AG09319 (cell line): ENCODE measurements around the gene MMP11.

Source experiments
- DNase-seq: peaks from one replicate; pipeline ENCODE4 v3.0.0-alpha.2; 2010; ENCODE audit warnings: low read depth; ENCODE audit errors: extremely low read depth
- CTCF ChIP-seq: IDR thresholded peaks from 2 replicates; pipeline ENCODE4 v1.5.1; 2011; ENCODE audit warnings: low read depth, mild to moderate bottlenecking, inconsistent platforms, low read length, moderate library complexity

MMP11 gene

DNA sequence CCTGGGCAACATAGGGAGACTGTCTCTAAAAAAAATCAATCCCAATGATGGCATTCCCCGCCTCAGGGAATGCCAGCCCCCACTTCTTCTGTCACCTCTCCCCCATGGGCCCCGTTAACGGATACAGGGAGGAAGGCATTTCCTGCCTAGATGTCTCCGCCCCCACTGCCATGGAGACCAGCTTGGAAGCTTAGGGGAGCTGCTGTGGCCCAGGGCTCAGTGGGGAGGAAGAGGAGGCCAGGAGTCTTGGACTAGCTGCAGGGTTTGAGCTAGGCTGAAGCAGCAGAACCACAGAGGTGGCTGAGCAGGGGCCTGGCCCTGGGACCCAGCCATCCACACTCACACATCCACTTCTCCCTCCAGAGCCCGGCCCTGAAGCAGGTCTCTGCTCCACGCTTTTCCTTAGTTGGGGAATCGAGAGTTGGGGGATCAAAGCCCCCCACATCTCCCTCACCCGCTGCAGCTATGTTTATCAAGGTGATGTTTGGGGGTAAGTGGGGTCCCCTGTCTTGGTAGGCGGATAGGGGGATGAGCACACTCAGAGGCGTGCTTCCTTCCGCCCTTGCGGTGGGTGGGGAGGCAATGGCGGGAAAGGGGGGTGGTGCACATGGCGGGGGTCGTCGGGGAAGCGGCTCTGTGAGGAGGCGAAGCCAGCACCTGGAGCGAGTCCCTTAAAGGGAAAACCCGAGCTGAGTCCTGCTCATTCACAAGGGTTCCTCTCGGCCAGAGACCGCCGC lies 9.6 kb upstream of the MMP11 start, which contains the start of gene C22orf15:
C22orf15 (plus strand) TSS at position 149 of the 737 bp plus-strand sequence; CDS start at position 466, 317 bp downstream.
- DNase-seq: no peak
- TF ChIP-seq CTCF: no peak

GRCh38 chr22:23763579-23763945 lies 9.1 kb upstream of the MMP11 start:
- no peak for DNase-seq
- TF ChIP-seq CTCF: no peak

DNA sequence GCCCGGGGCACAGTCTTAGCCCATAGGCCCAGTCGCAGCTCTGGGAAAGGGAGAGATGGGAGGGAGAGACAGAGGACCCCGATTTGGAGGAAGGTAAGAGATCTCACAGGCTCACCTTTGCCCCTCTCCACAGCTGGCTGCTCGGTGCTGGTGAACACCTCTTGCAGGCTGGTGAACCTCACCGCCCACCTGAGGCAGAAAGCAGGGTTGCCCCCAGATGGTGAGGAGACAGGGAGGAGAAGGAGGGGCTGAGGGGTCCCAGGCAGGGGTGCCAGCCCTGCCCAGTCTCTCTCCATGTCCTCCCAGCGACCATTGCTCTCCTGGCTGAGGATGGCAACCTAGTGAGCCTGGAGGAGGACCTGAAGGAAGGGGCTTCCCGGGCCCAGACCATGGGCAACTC lies 8.7 kb upstream of the MMP11 start:
- TF ChIP-seq CTCF: no peak
- DNase-seq: no peak

DNA sequence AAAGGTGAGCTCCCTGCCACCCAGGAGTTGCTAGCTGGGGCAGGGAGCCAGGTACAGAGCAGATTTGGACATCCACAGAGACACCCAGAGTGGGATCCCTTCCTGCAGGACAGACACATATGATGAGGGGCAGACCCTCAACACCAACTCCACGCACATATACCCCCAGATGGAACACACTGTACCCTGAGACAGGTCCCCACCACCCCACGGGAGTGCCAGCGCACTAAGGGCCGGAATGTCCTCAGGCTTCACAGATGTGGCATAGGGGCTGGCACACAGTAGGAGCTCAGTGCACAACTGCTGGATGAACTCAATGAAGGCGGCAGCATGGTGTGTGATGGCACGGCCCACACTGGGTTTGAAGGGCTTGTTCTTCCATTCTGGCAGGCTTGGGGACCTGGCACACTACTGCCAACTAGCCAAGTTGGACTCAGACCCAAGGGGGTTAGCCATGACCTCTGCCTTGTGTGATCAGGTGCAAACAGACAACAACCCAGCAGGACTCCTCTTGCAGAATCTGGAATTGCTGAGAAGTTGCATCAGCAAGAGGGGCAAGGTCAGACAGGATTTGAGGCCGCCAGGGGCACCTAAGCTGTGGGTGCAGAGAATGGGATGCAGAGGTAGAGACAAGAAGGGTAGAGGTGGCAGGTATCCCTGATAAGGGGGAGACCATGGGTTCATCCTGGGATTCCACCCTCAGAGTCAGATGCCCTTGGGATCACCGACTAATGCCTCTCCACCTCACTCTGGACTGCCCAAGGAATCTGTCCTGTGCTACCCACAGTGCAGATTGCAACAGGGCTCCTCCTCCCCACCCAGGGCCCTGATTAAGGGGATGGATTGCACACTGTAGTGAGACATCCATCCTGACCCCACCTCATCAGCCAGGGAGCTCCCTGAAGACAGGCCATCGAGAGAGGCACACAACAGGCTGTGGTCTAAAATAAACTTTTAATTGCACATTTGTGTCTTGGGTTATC lies 7.5 kb upstream of the MMP11 start:
- TF ChIP-seq CTCF: no peak
- no peak for DNase-seq

DNA sequence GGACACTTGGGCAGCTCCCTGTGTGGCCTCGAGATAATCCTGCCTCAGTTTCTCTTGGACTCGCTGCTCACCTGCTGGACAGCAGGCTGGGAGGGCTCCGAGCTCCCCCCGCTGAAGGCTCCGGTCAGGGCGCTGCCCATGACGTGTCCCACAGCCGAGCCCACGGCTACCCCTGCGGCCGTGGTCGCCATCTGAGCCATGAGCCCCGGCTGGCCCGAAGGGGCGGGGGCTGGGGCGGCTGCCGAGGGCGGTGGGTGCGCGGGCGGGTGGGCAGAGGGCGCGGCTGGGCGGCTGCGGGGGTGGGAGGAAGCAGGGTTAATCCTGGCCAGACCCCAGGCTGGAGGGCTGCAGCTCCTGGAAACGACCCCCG lies 5.4 kb upstream of the MMP11 start:
- no peak for DNase-seq
- TF ChIP-seq CTCF: no peak

- TF ChIP-seq CTCF: peak; percentile 84
- no peak for DNase-seq
These were observed 4.7 kb upstream of the MMP11 start, which contains the start of gene CHCHD10 for GRCh38 chr22:23767673-23768548. Gene CHCHD10 (minus strand): TSS chr22:23767972. CDS start chr22:23767874, 98 bp downstream.
